GM12875 (cell line): ENCODE results near the gene INTS4.
"Not testable (repeated sequence)": the region's sequence is repeated elsewhere in the genome, so short reads cannot be mapped to it uniquely, and the experiment has no call there.

Experiments
- H3K4me3 ChIP-seq: one replicate; pipeline ENCODE4 v1.5.1; 2011; ENCODE audit warnings: low read depth, low read length, control low read depth
- CTCF ChIP-seq: IDR thresholded peaks from 2 replicates; pipeline ENCODE4 v1.5.1; 2011; ENCODE audit warnings: low read depth, mild to moderate bottlenecking, control low read depth, inconsistent platforms, low read length, moderate library complexity, borderline replicate concordance; ENCODE audit not compliant: insufficient read depth

Gene INTS4

DNA sequence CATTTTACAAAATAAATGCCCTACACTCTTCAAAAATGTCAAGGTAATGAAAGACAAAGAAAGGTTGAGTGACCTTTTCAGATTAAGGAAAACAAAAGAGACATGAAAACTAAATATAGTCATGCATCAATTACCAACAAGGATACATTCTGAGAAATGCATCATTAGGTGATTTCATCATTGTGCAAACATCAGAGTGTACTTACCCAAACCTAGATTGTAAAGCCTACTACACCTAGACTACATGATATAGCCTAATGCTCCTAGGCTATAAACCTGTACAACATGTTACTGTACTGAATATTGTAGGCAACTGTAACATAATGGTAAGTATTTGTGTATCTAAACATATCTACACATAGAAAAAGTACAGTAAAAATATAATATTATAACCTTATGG, 26.7 kb downstream of the INTS4 start:
- no peak for TF ChIP-seq CTCF

DNA sequence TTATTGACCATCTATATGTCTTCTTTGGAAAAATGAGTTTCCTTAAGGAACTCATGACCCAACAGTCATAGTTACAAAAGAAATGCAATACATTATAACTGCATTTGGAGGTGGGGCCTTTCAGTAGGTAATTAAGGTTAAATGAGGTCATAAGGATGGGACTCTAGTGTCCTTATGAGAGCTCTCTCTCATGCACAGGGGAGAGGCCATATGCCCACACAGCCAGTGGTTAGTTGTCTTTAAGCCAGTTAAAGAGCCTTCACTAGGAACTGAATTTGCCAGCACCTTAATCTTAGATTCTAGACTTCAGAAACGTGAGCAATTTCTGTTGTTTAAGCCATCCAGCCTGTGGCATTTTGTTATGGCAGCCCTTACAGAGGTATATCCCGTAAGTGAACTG, 27.3 kb downstream of the INTS4 start:
- TF ChIP-seq CTCF: no peak
- no peak overlapping the region for H3K4me3 ChIP-seq

More for the DNA sequence above, 26.7 kb downstream of the INTS4 start:
- H3K4me3 ChIP-seq: no peak overlapping the region

GRCh38 chr11:77966338-77966737, 28.1 kb downstream of the INTS4 start:
- TF ChIP-seq CTCF: no peak
- no peak overlapping the region for H3K4me3 ChIP-seq

DNA sequence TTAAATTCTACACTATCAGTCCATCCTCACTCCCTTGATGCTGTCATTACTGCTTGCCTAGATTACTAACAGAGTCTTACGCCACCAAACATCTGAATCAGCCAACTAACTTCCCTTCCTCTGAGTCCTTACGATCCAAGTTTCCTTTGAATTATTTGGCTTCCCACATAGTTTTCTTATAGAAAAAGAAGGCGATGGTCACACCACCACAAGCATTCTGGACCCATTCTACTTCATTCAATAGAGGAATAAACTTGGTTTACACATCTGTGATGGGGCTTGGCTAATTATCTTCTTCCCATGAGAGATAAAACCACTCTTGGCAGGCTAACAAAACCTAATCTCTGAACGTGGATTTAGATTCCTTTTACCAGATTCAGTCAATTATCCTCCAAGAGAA, 35.0 kb downstream of the INTS4 start:
- TF ChIP-seq CTCF: no peak
- no peak overlapping the region for H3K4me3 ChIP-seq

GRCh38 chr11:77958583-77959177, 35.8 kb downstream of the INTS4 start:
- H3K4me3 ChIP-seq: not testable (repeated sequence)

GRCh38 chr11:77943296-77943695, 51.2 kb downstream of the INTS4 start:
- H3K4me3 ChIP-seq: not testable (repeated sequence)

GRCh38 chr11:77942465-77942864, 52.0 kb downstream of the INTS4 start:
- not testable (repeated sequence) for H3K4me3 ChIP-seq

GRCh38 chr11:77933596-77933995, 60.9 kb downstream of the INTS4 start:
- H3K4me3 ChIP-seq: not testable (repeated sequence)

DNA sequence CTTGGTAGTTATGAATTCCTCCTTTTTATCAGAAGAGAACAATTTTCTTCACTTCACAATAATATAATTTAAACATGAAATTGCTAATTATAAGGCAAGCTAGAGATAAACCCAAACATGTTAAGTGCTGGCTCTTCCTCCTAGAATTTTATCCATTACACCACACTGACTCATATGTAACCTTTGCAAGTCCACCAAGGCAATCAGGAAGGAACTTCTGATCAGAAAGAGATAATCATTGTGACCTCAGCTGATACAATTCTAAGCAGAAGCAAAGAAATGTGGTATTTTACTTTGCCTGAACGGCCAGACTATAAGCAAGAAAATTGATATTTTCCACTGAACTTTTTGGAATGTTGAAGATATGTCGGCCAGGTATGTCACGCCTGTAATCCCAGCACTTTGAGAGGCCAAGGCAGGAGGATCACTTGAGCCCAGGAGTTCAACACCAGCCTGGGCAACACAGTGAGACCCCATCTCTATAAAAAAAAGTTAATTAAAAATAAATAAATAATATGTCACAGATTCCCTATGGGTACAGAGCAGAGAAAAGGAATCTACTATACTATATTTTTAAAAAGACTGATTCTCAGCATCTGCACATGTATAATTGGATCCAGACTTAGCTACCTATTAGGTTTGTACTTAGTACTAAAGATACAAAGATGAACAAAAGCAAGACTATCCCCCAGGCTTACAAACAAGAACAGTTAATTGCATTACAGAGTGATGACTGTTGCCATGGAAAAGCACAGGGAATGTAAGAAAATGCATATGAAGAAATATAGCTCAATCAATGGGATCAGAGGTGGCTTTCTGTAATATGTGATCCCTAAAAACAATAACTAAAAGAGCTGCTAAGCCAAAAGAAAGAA, 63.9 kb downstream of the INTS4 start:
- not testable (repeated sequence) for H3K4me3 ChIP-seq

DNA sequence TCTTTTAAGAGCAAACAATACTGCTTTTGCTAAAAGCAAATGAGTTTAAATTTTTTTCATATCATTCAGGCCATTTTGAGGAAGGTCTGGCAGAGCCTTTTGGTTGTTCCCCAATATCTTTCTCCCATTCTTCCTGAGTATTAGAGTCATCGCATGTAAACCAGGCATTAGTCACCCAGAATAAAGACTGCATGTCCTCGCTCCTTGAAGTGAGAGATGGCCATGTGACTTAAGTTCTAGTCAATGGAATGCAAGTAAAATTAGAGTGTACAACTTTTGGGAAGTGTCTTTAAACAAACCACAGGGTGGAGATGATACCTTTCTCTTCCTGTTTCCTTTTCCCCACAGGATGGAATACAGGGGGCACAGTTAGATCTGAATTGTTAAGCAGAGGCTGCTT, 76.8 kb downstream of the INTS4 start:
- H3K4me3 ChIP-seq: not testable (repeated sequence)

DNA sequence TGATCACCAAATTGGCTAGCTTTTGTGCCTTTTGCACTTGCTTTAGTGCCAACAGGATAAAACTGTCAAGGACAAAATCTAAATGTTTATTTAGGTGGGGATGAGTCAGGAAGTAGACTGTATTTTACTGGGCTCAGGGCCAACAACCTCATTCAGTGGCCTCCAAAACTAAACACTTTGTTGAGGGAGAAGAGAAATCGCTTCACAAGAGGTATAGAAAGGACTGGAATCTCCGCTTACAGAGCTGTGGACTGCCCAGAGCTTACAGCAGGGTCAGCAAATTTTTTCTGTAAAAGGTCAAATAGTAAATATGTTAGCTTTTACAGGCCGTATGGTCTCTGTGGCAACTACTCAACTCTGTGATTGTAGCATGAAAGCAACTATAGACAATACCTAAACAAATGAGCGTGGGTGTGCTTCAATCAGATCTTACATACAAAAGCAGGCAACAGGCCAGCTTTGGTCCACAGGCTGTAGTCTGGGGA, 80.1 kb downstream of the INTS4 start:
- H3K4me3 ChIP-seq: not testable (repeated sequence)

- H3K4me3 ChIP-seq: not testable (repeated sequence)
Observed at GRCh38 chr11:77913608-77914306, 80.7 kb downstream of the INTS4 start.

DNA sequence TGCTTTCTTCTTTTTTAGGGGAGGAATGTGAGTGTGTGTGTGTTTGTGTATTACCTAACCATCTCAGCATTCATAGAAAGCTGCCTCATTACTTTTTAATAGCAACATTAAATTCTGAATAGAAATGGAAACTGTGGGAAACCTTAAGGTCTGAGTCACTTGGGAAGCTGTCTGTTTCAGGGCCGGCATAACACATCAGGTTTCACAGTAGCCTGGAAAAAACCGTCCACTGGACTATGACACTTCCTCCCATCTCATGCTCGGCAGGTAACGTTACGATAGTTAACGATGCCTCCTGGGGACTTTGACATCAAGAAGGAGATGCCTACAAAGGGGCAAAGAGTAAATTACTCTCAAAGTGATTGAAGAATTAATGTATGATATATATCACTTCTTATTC, 83.6 kb downstream of the INTS4 start:
- not testable (repeated sequence) for H3K4me3 ChIP-seq
